NT2/D1 (cell line): Measurements from ENCODE around the gene FIBCD1.

Experiments used
- SUZ12 ChIP-seq: IDR thresholded peaks from 2 replicates; pipeline ENCODE4 v1.6.1; 2011; ENCODE audit not compliant: insufficient read length, insufficient read depth; ENCODE audit errors: extremely low read depth
- YY1 ChIP-seq: IDR thresholded peaks from 2 replicates; pipeline ENCODE4 v1.6.1; 2011; ENCODE audit not compliant: insufficient read length, insufficient read depth
- ZNF274 ChIP-seq: IDR thresholded peaks from 2 replicates; pipeline ENCODE4 v1.6.1; 2011; ENCODE audit warnings: mild to moderate bottlenecking, low read depth, low read length

- TF ChIP-seq YY1 (no peak), ZNF274 (no peak), SUZ12 (no peak)
Measured at GRCh38 chr9:130927338-130927737, 11.7 kb downstream of the FIBCD1 start.
